ENCODE data around the gene RPL31.
A peak's percentile ranks its signal among the peaks of the same experiment; 100 is the strongest.

The RPL31 gene

DNA sequence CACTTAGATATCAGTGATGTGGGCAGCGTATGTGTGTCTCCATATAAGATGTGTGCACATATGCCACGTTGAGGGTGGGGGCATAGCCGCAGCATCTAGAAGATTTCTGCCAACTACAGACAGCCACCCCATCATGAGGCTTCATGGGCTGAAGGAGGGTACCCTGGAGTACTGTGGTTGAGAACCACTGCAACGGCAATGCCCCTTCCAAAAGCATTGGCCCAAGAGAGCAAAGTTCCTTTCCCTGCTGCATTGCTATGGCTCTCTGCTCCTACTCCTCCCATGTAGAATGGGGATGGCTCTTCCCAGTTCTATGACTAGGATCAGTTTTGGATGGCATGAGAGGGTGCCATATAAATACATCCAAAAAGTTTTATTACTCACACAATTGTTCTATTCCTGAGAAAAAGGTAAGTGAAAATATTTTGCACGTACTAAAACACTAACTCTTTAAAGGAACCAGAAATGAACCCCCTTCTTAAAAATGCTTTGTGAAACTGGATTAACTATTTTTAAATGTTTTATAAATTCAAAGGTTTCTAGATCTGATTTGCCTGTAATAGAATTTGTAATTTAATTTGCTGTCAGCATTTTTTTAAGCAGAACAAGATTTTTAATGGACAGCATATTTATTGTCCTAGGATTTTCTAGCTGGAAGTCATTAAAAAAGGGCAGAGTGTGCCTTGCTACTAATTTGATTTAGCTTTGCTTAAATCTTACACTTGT lies 4.4 kb upstream of the RPL31 start:
- no peak for DNase-seq

GRCh38 chr2:100998235-100998573 lies 3.9 kb upstream of the RPL31 start:
- no peak for DNase-seq

DNA sequence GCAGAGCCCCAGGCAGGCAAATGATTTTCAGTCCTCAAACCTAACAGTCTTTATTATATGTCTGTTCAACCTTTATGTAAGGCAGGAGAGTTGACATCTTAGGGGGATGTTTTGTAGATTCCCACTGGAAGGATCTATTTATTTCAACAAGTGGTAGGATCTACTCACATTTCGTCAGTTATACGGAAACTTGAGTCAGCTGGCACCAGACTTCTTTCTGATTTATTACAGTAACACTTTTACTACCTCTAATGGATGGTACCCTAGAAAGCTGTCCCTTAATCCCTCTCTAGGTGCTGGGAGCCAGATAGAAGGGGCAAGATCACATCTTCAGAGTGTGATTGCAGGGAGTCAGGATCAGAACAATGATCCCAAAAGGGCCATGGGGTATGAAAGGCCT lies 2.1 kb upstream of the RPL31 start:
- no peak for DNase-seq

DNA sequence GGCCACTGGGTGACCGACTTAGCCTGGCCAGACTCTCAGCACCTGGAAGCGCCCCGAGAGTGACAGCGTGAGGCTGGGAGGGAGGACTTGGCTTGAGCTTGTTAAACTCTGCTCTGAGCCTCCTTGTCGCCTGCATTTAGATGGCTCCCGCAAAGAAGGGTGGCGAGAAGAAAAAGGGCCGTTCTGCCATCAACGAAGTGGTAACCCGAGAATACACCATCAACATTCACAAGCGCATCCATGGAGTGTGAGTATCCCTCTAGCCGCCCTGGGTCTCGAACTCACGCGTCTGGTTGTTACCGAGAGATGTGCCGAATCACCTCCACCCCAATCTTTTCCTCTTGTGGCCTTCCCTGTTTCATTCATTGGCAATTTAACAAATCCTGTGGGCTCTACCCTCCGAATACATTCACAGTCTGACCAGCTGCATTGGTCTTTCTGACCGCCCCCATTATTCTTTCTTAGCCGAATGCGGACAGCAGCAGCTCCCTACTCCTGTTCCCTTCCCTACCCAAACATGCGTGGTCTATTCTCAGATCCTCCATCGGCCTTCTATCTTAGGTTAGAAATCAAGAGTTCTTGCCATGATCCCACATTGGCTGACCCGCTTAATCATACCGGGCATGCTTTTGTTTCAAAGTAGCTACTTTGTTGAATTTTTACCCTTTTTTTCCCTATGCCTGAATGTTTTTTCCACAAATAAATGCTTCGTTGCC lies 631 bp downstream of the RPL31 start:
- DNase-seq = no peak

DNA sequence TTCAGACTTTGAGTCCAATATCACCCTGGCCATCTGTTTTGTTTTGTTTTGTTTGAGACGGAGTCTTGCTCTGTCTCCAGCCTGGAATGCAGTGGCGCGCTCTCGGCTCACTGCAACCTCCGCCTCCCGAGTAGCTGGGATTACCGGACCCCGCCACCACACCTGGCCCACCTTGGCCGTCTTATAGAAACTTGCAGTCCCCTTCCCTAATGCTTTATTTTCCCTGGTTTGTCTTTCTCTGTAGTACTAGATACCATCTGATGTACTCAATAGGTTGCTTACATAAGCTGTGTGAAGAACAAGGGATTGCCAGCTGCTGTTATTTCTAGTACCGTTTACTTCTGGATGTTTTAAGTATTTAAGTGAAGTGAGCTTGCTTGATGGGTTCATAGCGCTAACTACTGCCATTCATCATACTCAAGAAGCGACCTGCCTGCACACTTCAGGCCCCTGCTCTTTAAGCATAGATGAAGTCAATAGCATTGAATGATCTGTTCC lies 1.2 kb downstream of the RPL31 start:
- DNase-seq = no peak

DNA sequence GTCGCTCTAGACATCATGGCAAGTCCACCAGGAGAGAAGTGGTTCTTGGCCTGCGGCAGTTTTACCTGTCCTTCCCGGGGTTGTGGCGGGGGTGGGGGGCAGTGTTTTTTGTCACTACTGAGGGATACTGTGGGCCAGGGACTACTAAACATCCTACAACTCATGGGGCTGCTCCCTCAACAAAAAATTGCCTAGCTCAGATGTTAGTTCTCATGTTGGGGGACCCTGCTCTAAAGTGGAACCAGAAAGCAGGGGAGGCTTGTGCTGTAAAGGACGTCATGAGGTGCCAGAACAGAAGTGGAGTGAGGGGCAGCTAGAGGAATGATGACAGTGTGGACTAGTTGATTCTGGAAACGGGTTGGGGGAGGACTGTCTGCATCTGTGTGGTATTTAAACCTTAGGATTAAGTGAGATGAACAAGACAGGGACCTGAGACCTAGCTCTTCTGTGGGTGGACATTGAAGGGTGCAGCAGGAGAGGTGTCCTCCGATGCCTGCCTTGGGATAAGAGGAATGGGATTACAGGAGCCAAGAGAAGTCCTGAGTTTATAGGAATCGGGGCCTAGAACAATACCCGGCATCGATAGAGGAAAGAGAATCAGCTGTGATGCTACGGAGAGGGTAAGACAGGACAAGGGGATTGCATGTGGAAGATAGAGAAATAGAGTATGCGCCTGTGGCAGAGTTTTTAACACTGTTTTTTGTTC lies 2.7 kb downstream of the RPL31 start:
- no peak for DNase-seq

GRCh38 chr2:101006065-101006715 lies 4.1 kb downstream of the RPL31 start:
- no peak for DNase-seq

DNA sequence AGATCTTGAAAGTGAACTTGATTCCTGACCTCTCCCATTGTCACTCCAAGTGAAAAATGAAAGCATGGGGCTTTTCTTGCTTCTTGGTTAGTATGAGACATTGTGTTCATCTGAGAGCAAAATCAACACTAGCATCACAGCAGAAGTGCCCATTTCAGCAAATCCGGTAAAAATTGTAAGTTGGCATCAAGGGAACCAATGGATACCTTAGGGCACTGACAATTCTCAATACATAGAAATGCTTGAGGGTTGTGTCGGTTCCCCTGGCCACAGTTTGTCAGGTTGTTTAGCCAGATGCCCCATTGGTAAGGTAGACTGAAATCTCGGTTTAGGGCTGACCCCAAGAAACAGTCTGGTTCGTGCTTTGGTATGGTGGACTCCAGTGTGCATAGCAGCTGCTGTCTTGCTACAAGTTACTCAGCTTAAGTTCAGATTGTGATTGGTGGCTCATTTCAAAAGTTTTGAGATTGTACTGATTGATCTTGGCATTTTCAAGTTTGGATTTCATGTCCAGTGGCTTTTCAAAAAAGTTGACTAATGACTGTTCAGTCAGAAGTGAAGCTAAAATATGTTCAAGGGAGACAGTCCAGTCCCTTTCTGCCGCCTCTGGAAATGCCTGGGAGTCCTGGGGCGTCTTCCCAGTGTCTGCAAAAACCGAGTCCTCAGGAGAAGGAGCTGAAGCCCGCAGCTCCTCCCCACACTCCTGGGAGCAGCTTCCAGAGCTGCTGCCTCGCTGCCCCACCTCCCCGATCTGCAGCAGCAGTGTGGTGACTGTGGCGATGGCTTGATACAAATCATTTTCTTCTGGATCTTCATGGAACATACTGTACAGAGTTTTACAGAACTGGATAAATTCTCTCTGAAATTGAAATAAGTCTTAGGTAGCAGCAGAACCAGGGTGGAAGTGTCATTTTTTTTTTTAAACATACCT lies 5.6 kb downstream of the RPL31 start:
- DNase-seq = no peak

DNA sequence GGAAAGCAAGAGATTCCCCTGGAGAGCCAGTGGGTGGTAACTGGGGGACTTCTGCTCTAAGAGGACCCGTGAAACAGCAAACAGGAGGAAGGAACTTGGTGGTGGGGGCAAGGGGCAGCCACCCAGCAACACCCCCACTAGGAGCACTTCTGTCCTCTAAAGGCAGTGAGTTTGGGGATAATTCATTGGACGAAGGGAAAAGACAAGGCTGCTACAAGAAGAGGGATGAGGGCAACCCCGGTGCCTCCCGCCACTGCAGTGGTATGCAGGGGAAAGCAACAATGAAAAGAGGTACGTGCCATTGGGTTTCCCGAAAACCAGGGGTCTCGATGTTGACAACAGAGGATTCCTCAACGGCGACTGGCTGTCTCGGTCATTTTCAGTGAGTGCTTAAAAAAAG lies 9.1 kb downstream of the RPL31 start:
- DNase-seq = no peak

GRCh38 chr2:101012054-101012705 lies 10.1 kb downstream of the RPL31 start:
- DNase-seq = peak in 1 of 5 donors; percentile 22

DNA sequence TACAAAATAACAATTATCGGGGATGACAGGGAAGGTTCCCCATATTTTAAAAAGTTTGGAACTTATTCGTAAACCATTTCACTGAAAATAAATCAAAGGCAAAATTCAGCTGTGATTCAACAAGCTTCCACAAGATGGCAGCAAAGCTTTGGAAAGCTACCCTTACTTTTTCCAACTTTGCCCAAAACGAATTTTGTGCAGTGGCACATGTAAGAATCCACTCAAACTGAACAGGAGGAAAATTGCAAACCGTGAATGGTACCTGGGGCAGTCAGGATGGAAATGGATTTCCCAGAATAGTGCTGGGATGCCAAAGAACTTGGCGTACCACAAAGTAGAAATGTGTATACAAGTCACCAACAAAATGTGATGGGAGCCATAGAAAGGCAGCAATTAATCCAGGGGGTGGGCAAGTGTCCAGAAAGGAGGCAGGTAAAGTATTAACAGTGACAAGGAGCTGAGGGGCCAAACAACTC lies 10.7 kb downstream of the RPL31 start:
- peak in 2 of 5 donors; percentile 22 to 37 for DNase-seq

GRCh38 chr2:101014264-101014857 lies 12.3 kb downstream of the RPL31 start:
- DNase-seq = no peak

- no peak for DNase-seq
These were observed 15.3 kb downstream of the RPL31 start for GRCh38 chr2:101017371-101017770.

DNA sequence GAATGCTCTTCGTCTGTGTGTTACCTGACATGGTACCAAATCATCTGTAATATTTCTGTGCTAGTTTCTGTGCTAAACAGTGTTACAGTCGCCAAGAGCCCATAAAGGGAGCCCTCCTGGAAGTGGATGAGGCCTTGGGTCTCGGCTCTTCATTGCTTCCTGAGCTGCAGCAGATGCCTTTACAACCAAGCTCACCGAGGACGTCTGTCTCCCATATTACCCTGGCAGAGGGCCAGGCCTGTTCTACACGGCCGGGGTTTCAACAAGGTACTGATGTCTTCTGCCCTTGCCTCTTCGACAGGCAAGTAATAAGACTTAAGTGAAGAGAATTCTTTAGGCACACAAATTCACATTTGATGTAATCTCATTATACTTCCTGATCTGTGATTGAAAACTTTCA lies 16.8 kb downstream of the RPL31 start:
- DNase-seq = no peak

DNA sequence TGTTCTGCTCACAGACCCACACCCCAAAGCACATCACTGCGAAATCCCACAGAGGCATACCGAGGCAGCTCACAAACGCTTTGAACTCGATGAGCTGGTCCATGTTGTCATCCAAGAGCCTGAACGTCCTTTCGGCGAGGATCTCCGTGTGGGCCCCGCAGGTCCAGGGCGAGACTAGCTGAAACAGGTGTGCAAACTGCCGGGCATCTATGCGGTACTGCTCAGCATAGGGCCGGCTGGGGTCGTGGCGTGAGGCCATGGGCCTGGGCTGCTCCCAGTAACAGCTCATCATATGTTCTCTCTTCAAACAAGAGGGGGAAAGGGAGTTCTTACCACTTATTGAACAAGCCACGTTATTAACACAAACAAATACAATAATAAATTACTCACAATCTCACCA lies 20.1 kb downstream of the RPL31 start:
- no peak for DNase-seq

DNA sequence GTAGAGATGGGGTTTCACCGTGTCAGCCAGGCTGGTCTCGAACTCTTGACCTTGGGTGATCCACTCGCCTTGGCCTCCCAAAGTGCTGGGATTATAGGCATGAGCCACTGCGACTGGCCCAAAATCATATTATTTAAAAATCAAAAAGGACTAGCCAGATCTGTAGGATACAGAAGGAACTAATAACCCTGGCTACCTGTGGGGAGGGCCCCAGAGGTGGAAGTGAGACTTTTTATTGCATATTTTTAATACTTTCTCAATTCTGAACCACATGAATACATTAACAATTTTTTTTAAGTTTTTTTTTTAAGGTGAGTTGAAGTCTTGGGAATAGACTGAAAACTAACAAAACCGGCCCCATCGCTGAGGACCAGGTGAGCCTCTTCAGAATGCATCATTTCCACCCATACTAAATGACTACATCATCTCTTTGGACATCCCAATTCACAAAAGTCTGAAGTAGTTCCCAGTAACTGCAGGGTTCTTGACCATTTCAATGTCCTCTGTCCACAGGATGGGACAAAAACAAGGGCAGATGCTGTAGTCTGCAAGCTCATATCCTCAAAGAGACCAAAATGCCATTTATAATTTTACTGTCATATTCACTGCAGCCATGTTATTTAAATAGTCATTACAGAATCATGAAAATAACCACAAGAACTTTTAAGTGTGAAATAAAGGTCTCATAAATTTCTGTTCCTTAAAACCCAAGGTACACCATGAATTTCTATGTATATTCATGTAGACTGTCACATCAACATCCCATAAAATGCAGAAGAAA lies 21.4 kb downstream of the RPL31 start:
- no peak for DNase-seq

DNA sequence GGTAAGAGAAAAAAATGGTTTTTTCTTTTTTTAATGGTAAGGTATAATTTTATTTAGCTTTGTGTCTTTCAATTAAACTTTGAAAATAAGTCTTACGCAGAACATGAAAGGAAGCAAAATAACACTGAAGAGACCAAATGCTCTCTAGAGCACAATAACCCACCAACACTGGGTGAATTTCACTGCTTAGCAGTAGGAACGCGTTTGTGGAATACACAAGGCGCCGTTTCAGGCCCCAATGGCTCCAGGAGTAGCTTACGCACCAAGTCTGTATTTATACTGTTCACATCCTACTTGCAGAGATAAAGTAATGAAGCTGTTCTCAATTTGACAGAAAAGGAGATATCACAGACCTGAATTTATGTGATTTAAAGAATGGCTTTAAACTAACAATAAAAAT lies 23.5 kb downstream of the RPL31 start:
- no peak for DNase-seq

DNA sequence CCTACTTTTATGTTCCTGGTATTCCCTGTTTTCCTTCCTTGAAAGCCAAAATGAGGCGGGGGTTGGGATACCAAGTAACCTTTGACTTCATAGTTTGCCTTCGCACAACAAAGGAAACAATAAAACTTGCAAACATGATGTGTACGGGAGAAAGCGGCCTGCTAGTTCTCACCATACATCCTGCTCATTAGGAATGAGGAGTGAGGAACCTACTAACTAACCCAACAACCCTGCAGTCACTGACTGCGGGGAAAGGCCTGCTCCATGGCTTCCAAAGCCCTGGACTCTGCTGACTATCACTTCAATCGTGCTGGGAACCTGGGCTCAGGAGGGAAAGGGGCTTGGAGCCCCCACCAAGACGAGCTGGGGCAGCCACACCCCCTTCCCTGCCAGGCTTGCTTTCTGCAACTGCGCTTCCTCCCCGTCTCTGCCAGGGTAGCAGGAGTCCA lies 24.2 kb downstream of the RPL31 start:
- DNase-seq = no peak

DNA sequence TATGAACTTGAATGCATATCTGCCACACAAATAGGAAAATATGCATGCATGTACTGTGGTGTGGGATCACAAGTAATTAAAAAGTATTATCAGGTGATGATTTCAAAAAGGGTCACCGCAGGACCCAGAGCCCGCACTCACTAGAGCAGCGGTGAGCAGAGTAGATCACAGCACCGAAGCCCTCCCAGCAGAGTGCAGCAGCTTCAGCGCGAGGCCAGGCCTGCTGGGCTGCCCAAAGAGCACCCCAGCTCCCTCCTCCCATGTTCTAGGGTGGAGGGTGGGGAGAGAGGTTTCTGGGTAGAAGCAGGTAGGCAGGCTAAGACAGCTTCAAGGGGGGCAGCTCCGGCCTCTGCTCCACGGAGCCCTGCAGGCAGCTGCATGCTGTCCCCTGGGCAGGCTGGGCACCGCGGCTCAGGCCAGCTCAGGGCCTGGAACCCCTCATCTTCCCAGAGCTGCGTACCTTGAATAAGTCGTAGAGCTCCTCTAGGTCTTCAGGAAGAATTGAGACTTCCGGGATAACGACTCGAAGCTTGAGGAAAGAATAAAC lies 24.9 kb downstream of the RPL31 start:
- DNase-seq = no peak

DNA sequence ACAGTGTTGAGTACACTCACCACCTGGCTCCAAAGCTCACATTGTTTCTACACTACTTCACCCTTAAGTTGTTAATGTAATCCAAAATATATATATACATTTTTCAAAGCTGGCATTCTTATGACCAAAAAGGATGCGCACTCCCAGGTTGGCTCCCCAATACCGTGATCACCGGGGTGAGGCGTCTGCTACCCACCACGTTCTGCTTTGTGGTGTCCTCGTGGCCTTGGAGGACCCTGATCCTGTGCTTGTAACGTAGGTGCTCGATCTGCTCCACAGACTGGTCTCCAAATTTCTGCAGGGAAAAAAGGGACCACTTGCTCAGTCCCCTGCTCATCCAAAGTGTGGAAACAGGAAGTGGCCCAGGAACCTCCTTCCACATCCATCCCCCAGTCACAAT lies 25.8 kb downstream of the RPL31 start:
- no peak for DNase-seq

Measured in T-helper 1 cell (primary cell).